AG08396 (cell line): ENCODE data around the gene ENOSF1.

Source experiments
- DNase-seq: peaks from one replicate; pipeline ENCODE4 v3.0.0; 2012; ENCODE audit warnings: low spot score, mixed read lengths

The ENOSF1 gene

GRCh38 chr18:673317-673716, 39.1 kb downstream of the ENOSF1 start:
- DNase-seq = no peak

- no peak for DNase-seq
Measured at GRCh38 chr18:671405-671804, 41.0 kb downstream of the ENOSF1 start.

GRCh38 chr18:670522-670921, 41.9 kb downstream of the ENOSF1 start:
- no peak for DNase-seq

- DNase-seq = no peak
Measured at GRCh38 chr18:669077-669476, 43.4 kb downstream of the ENOSF1 start.

- DNase-seq = no peak
Measured at GRCh38 chr18:668260-668659, 44.2 kb downstream of the ENOSF1 start.

- no peak for DNase-seq
Measured at GRCh38 chr18:666628-667027, 45.8 kb downstream of the ENOSF1 start.

GRCh38 chr18:666177-666576, 46.3 kb downstream of the ENOSF1 start:
- no peak for DNase-seq

- no peak for DNase-seq
Measured at GRCh38 chr18:662197-662596, 50.2 kb downstream of the ENOSF1 start.

GRCh38 chr18:659597-659996, 52.8 kb downstream of the ENOSF1 start:
- no peak for DNase-seq

- DNase-seq = no peak
Measured at GRCh38 chr18:658947-659533, 53.4 kb downstream of the ENOSF1 start.

- peak; percentile 93 for DNase-seq
Measured at GRCh38 chr18:658001-658946, 54.2 kb downstream of the ENOSF1 start.

GRCh38 chr18:657311-658000, 55.0 kb downstream of the ENOSF1 start, which contains the start of gene TYMS:
TYMS (plus strand) TSS chr18:657653; CDS start chr18:657743, 90 bp downstream.
- peak; percentile 71 for DNase-seq

GRCh38 chr18:655445-655844, 57.0 kb downstream of the ENOSF1 start:
- no peak for DNase-seq

GRCh38 chr18:654601-655000, 57.8 kb downstream of the ENOSF1 start:
- DNase-seq = no peak

- no peak for DNase-seq
Measured at GRCh38 chr18:653512-653911, 58.9 kb downstream of the ENOSF1 start.

- DNase-seq = no peak
Measured at GRCh38 chr18:652131-652530, 60.3 kb downstream of the ENOSF1 start.

- DNase-seq = no peak
Measured at GRCh38 chr18:650428-650858, 62.0 kb downstream of the ENOSF1 start.

GRCh38 chr18:649341-649740, 63.1 kb downstream of the ENOSF1 start:
- DNase-seq = no peak

GRCh38 chr18:647304-647703, 65.1 kb downstream of the ENOSF1 start:
- DNase-seq = no peak

- no peak for DNase-seq
Measured at GRCh38 chr18:644395-645004, 67.9 kb downstream of the ENOSF1 start.

GRCh38 chr18:641224-641623, 71.2 kb downstream of the ENOSF1 start:
- no peak for DNase-seq

- DNase-seq = no peak
Measured at GRCh38 chr18:635171-635570, 77.3 kb downstream of the ENOSF1 start.
